ENCODE measurements around the gene POP7.

DNA sequence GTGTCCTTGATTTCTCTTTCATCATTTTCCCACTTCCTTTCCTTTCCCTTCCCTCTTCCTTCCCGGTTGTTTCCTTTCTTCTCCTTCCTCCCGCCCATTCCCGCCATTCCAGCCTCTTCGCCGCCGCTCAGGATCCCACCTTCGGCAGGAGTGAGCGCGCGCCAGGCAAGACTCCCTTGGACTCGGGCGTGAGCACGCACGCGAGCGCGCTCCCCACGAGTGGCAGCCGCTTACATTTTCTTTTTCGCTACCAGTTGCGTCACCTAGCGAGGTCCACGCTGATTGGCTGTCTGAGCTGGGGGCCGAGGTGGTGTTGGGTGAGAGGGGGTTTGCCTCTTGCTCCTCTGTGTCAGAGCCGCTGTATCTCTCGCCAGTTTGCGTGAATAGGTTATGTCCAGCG is 39.3 kb downstream of the POP7 start:
- no peak for TF ChIP-seq POLR2A (IDR thresholded peaks at IDR 0.05)
- TF ChIP-seq, protein P1, sequence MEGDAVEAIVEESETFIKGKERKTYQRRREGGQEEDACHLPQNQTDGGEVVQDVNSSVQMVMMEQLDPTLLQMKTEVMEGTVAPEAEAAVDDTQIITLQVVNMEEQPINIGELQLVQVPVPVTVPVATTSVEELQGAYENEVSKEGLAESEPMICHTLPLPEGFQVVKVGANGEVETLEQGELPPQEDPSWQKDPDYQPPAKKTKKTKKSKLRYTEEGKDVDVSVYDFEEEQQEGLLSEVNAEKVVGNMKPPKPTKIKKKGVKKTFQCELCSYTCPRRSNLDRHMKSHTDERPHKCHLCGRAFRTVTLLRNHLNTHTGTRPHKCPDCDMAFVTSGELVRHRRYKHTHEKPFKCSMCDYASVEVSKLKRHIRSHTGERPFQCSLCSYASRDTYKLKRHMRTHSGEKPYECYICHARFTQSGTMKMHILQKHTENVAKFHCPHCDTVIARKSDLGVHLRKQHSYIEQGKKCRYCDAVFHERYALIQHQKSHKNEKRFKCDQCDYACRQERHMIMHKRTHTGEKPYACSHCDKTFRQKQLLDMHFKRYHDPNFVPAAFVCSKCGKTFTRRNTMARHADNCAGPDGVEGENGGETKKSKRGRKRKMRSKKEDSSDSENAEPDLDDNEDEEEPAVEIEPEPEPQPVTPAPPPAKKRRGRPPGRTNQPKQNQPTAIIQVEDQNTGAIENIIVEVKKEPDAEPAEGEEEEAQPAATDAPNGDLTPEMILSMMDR (IDR thresholded peaks at IDR 0.05), result no peak

Measured in Peyer's patch (tissue), 4 donors.